Activated T-helper 1 cell treated with anti-CD3 and anti-CD28 coated beads, Interleukin-12 subunit alpha, Interleukin-12 subunit beta, Interleukin-2, Interleukin-4 antibody, amounts not matched to agents 30 ng/mL and 10 ng/mL and 1 ng/mL, durations not matched to agents 14 hours and 24 hours and 36 hours (primary cell): Measurements from ENCODE around the gene DRAP1. TPM values are rescaled to one million over a fixed set of nuclear protein-coding genes. Genes with fewer than 3 reads are reported as not detected.
"Not testable (repeated sequence)": the region's sequence is repeated elsewhere in the genome, so short reads cannot be mapped to it uniquely, and the experiment has no call there.

ENCODE experiments used
- DNase-seq: peaks from one replicate; pipeline ENCODE4 v3.0.0; 2021; ENCODE audit warnings: low spot score
- H3K27ac Mint-ChIP-seq: one replicate; pipeline ENCODE4 v1.8.0; 2021; ENCODE audit warnings: mild to moderate bottlenecking, mixed read lengths
- H3K27me3 Mint-ChIP-seq: one replicate; pipeline ENCODE4 v1.8.0; 2022; ENCODE audit warnings: mild to moderate bottlenecking, moderate library complexity, mixed read lengths; ENCODE audit not compliant: insufficient read depth
- H3K36me3 Mint-ChIP-seq: one replicate; pipeline ENCODE4 v1.8.0; 2021; ENCODE audit warnings: low read depth, mixed read lengths
- H3K4me1 Mint-ChIP-seq: one replicate; pipeline ENCODE4 v1.8.0; 2021; ENCODE audit warnings: low read depth, mixed read lengths
- H3K4me3 Mint-ChIP-seq: one replicate; pipeline ENCODE4 v1.8.0; 2021; ENCODE audit warnings: mild to moderate bottlenecking, moderate library complexity, mixed read lengths
- H3K9me3 Mint-ChIP-seq: one replicate; pipeline ENCODE4 v1.8.0; 2021; ENCODE audit warnings: mixed read lengths
- intact Hi-C: fragments of 100-400 bp; cut with micrococcal nuclease; formaldehyde crosslinking; loops from one replicate; pipeline ENCODE4 v1.15.1; 2024
- total RNA-seq: library from RNA; stranded (reverse); gene quantifications from 2 replicates; pipeline ENCODE4 v1.2.3, GENCODE V29; 2022

DRAP1 gene
- total RNA-seq, 1 donor from 2014 or later = 119 TPM

GRCh38 chr11:65890324-65891218 lies 28.7 kb upstream of the DRAP1 start, which contains the start of gene CCDC85B:
Gene CCDC85B (plus strand): TSS chr11:65890673. CDS start chr11:65890784, 111 bp downstream.
- Mint-ChIP-seq H3K27ac (peak within 1 kb of the TSS; percentile 96), H3K36me3 (peaks cover 27% of the 10 kb centered on the region), H3K4me3 (peak within 1 kb of the TSS; percentile 99), H3K27me3 (no peaks in the 10 kb centered on the region), H3K4me1 (peaks cover 58% of the 10 kb centered on the region), H3K9me3 (no peaks in the 10 kb centered on the region)
- peak; percentile 98 for DNase-seq
- intact Hi-C loops = loop anchor here (1.0 to 5.0 kb wide), 5 partner anchors 10 to 377 kb away; partner anchors contain the start of genes C11orf68, DRAP1, FOSL1 and KAT5

- Mint-ChIP-seq H3K4me3 (peak overlapping the region; percentile 85), H3K27ac (peak overlapping the region; percentile 86), H3K27me3 (no peaks in the 10 kb centered on the region), H3K9me3 (no peaks in the 10 kb centered on the region), H3K4me1 (peaks cover 63% of the 10 kb centered on the region), H3K36me3 (peaks cover 33% of the 10 kb centered on the region)
- intact Hi-C loops = loop anchor here (5.0 kb wide), 2 partner anchors 161 to 376 kb away; partner anchors contain the start of genes RAB1B and SF3B2
- no peak for DNase-seq
These were observed 27.7 kb upstream of the DRAP1 start for GRCh38 chr11:65891219-65892136.

- H3K9me3 Mint-ChIP-seq = not testable (repeated sequence)
- H3K4me3 Mint-ChIP-seq = peak overlapping the region; percentile 85
- intact Hi-C loops = loop anchor here (5.0 kb wide), 2 partner anchors 160 to 375 kb away; partner anchors contain the start of genes RAB1B and SF3B2
These were observed 27.1 kb upstream of the DRAP1 start for GRCh38 chr11:65892137-65892540.

GRCh38 chr11:65892661-65893317 lies 26.4 kb upstream of the DRAP1 start:
- H3K4me3 Mint-ChIP-seq = peak overlapping the region; percentile 85
- H3K27ac Mint-ChIP-seq = peak overlapping the region; percentile 86
- H3K4me1 Mint-ChIP-seq = peaks cover 63% of the 10 kb centered on the region
- peaks cover 36% of the 10 kb centered on the region for H3K36me3 Mint-ChIP-seq
- intact Hi-C loops = loop anchor here (5.0 kb wide), 2 partner anchors 160 to 375 kb away; partner anchors contain the start of genes RAB1B and SF3B2
- no peaks in the 10 kb centered on the region for H3K27me3 Mint-ChIP-seq
- no peaks in the 10 kb centered on the region for H3K9me3 Mint-ChIP-seq
- DNase-seq = no peak

More at GRCh38 chr11:65892137-65892540, 27.1 kb upstream of the DRAP1 start:
- Mint-ChIP-seq H3K4me1 (peaks cover 63% of the 10 kb centered on the region), H3K36me3 (peaks cover 32% of the 10 kb centered on the region), H3K27ac (peak overlapping the region; percentile 86)
- not testable (repeated sequence) for H3K27me3 Mint-ChIP-seq, DNase-seq

GRCh38 chr11:65894034-65894591 lies 25.1 kb upstream of the DRAP1 start:
- H3K9me3 Mint-ChIP-seq = no peaks in the 10 kb centered on the region
- no peaks in the 10 kb centered on the region for H3K27me3 Mint-ChIP-seq
- no peak for DNase-seq
- peaks cover 34% of the 10 kb centered on the region for H3K36me3 Mint-ChIP-seq
- H3K4me3 Mint-ChIP-seq = peak overlapping the region; percentile 85
- peak overlapping the region; percentile 84 for H3K27ac Mint-ChIP-seq
- H3K4me1 Mint-ChIP-seq = peaks cover 57% of the 10 kb centered on the region
- intact Hi-C loops = loop anchor here (5.0 kb wide), 2 partner anchors 158 to 373 kb away; partner anchors contain the start of genes RAB1B and SF3B2

- peak overlapping the region; percentile 40 for H3K27ac Mint-ChIP-seq
- H3K4me1 Mint-ChIP-seq = peaks cover 44% of the 10 kb centered on the region
- H3K36me3 Mint-ChIP-seq = peaks cover 34% of the 10 kb centered on the region
- no peaks in the 10 kb centered on the region for H3K27me3 Mint-ChIP-seq
- H3K4me3 Mint-ChIP-seq = peak overlapping the region; percentile 71
- H3K9me3 Mint-ChIP-seq = no peaks in the 10 kb centered on the region
- no peak for DNase-seq
- intact Hi-C loops = no loop called here
These were observed 23.7 kb upstream of the DRAP1 start for GRCh38 chr11:65895482-65895981.

- no peaks in the 10 kb centered on the region for H3K9me3 Mint-ChIP-seq
- H3K4me1 Mint-ChIP-seq = peaks cover 44% of the 10 kb centered on the region
- H3K36me3 Mint-ChIP-seq = peaks cover 34% of the 10 kb centered on the region
- no peaks in the 10 kb centered on the region for H3K27me3 Mint-ChIP-seq
- intact Hi-C loops = no loop called here
- H3K27ac Mint-ChIP-seq = peak overlapping the region; percentile 43
- no peak overlapping the region for H3K4me3 Mint-ChIP-seq
- DNase-seq = no peak
These were observed 22.9 kb upstream of the DRAP1 start for GRCh38 chr11:65896034-65896999.

- Mint-ChIP-seq H3K36me3 (peaks cover 31% of the 10 kb centered on the region), H3K27ac (no peak overlapping the region), H3K27me3 (no peaks in the 10 kb centered on the region), H3K4me1 (peaks cover 45% of the 10 kb centered on the region), H3K9me3 (no peaks in the 10 kb centered on the region), H3K4me3 (peak overlapping the region; percentile 67)
- DNase-seq = no peak
- intact Hi-C loops = no loop called here
These were observed 22.2 kb upstream of the DRAP1 start for GRCh38 chr11:65897020-65897471.

GRCh38 chr11:65898656-65899355 lies 20.4 kb upstream of the DRAP1 start:
- H3K27me3 Mint-ChIP-seq = peaks cover 4% of the 10 kb centered on the region
- intact Hi-C loops = no loop called here
- peaks cover 23% of the 10 kb centered on the region for H3K36me3 Mint-ChIP-seq
- no peak for DNase-seq
- no peaks in the 10 kb centered on the region for H3K9me3 Mint-ChIP-seq
- H3K4me1 Mint-ChIP-seq = peaks cover 33% of the 10 kb centered on the region
- peak overlapping the region; percentile 82 for H3K27ac Mint-ChIP-seq
- H3K4me3 Mint-ChIP-seq = peak overlapping the region; percentile 84

GRCh38 chr11:65899356-65900124 lies 19.7 kb upstream of the DRAP1 start:
- H3K9me3 Mint-ChIP-seq = no peaks in the 10 kb centered on the region
- H3K27ac Mint-ChIP-seq = peak overlapping the region; percentile 58
- peak; percentile 57 for DNase-seq
- peaks cover 20% of the 10 kb centered on the region for H3K36me3 Mint-ChIP-seq
- intact Hi-C loops = loop anchor here (1.0 to 2.0 kb wide), 6 partner anchors 9 to 103 kb away; partner anchors contain the start of genes BANF1, C11orf68, CCDC85B and CFL1
- peaks cover 26% of the 10 kb centered on the region for H3K4me1 Mint-ChIP-seq
- H3K27me3 Mint-ChIP-seq = peaks cover 8% of the 10 kb centered on the region
- H3K4me3 Mint-ChIP-seq = peak overlapping the region; percentile 82
